Right lobe of liver (tissue), 6 donors: ENCODE measurements around the gene C18orf63. TPM values are rescaled to one million over a fixed set of nuclear protein-coding genes. Genes with fewer than 3 reads are reported as not detected.

ENCODE experiments used
- ATAC-seq, 4 donors: fragments of 200-7000 bp; cut with Tn5 transposase; one replicate each; pipeline ENCODE4 v1.9.1; 2020; ENCODE audit warnings: mild to moderate bottlenecking in 4 of 4, moderate library complexity in 4 of 4
- DNase-seq, 3 donors: peaks; one replicate each; pipeline ENCODE4 v3.0.0-alpha.2; 2020
- H3K27ac ChIP-seq, 3 donors: fragments of 200-600 bp; one replicate each; pipeline ENCODE4 v1.8.0; 2022
- H3K27me3 ChIP-seq, 2 donors: fragments of 200-600 bp; one replicate each; pipeline ENCODE4 v1.8.0; 2022
- H3K36me3 ChIP-seq, 4 donors: fragments of 200-600 bp; sonication (generic) in 1 of 4; one replicate each; pipeline versions ENCODE4 v1.5.1 to v1.8.0; 2017 to 2022; ENCODE audit warnings: control low read depth in 1 of 4
- H3K4me1 ChIP-seq, 4 donors: fragments of 200-600 bp; sonication (generic) in 1 of 4; one replicate each; pipeline versions ENCODE4 v1.5.1 to v1.8.0; 2017 to 2022; ENCODE audit warnings: control low read depth in 1 of 4
- H3K4me3 ChIP-seq, 3 donors: fragments of 200-600 bp; one replicate each; pipeline ENCODE4 v1.8.0; 2022
- H3K9me3 ChIP-seq, 4 donors: fragments of 200-600 bp; sonication (generic) in 1 of 4; one replicate each; pipeline versions ENCODE4 v1.5.1 to v1.8.0; 2017 to 2022; ENCODE audit warnings: control low read depth in 1 of 4
- POLR2A ChIP-seq: fragments of 450-650 bp; IDR thresholded peaks from one replicate; pipeline ENCODE4 v1.6.1; 2017; ENCODE audit warnings: antibody characterized with exemption, mild to moderate bottlenecking
- WGBS: methylation state at CpG from one replicate; pipeline ENCODE4 v1.1.6; 2018; ENCODE audit warnings: low coverage, low lambda C conversion rate; ENCODE audit not compliant: insufficient coverage; ENCODE audit errors: missing lambda C conversion rate; 5-methylcytosine and 5-hydroxymethylcytosine counted together
- intact Hi-C, 2 donors: fragments of 100-400 bp; cut with DNase I; formaldehyde crosslinking; loops; one replicate each; pipeline versions ENCODE4 v1.11.2 to v1.14.1; 2022
- total RNA-seq, 6 experiments: library from RNA; depleted of rRNA in 2 of 6; stranded (reverse); fragments of >200 nt in 2 of 6; fragmentation: NEBNext Ultra II Directional in 3 of 6; extraction: Animal tissue kit (Norgen Biotek cat#: 25700) in 3 of 6; gene quantifications; one replicate each; pipeline versions ENCODE4 v1.1.0 to v1.2.4, GENCODE V29; 2016 to 2023
- TF ChIP-seq, protein P1 (sequence below), 4 donors: fragments of 200-600 bp in 3 of 4; fragments of 450-650 bp in 1 of 4; IDR thresholded peaks; one replicate each; pipeline versions ENCODE4 v1.5.1 to v1.8.0; 2016 to 2022; ENCODE audit warnings: antibody characterized with exemption in 4 of 4, mild to moderate bottlenecking in 2 of 4
- donor health status: DM: no; HTN: yes; CAD: no.
- donor health status: DM: no; HTN: no; CAD: no.
- donor health status: DM: no; HTN: no; CAD: no.
- donor health status: DM: no; HTN: yes; CAD: no.
- donor health status: DM: no; HTN: yes; CAD: no.

The C18orf63 gene
- total RNA-seq, 6 experiments from 2014 or later, result not detected

DNA sequence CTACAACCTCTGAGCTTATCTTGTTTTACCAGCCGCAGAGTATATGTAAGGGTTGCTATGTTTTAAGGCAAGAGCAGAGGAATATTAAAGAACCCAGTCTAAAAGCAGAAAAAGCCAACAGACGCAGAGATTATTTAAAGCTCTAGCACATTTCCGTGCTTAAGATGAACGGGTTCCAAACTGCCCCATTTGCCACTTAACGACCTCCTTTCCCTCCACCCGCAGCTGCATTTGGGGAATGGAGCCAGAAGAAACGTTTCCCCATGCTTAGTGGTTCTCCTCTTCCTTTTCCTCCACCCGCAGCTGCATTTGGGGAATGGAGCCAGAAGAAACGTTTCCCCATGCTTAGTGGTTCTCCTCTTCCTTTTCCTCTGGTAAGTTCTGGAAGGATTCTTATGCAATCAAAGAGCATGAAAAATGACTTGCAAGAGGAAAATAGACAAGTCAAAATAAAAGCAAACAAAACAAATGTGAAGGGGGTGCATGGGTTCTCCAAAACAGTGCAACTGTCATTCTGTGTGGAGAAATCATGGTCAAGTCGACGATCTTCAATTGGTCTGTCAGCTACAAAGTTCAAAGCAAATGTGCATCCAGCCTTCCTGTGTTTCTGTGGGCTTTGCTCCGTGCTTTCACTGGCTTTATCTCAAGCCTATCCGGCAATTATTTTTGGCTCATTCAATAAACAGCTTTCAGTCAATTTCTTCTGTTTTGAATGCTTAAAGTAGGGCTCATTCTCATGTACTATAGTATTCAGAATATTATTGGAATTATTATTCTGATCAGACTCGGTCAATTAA, 83.7 kb downstream of the C18orf63 start:
- intact Hi-C loops, result no loop called here
- 37% methylated on average over 11 of the region's 14 CpGs for WGBS
- TF ChIP-seq POLR2A, result no peak
- TF ChIP-seq, protein P1, sequence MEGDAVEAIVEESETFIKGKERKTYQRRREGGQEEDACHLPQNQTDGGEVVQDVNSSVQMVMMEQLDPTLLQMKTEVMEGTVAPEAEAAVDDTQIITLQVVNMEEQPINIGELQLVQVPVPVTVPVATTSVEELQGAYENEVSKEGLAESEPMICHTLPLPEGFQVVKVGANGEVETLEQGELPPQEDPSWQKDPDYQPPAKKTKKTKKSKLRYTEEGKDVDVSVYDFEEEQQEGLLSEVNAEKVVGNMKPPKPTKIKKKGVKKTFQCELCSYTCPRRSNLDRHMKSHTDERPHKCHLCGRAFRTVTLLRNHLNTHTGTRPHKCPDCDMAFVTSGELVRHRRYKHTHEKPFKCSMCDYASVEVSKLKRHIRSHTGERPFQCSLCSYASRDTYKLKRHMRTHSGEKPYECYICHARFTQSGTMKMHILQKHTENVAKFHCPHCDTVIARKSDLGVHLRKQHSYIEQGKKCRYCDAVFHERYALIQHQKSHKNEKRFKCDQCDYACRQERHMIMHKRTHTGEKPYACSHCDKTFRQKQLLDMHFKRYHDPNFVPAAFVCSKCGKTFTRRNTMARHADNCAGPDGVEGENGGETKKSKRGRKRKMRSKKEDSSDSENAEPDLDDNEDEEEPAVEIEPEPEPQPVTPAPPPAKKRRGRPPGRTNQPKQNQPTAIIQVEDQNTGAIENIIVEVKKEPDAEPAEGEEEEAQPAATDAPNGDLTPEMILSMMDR (IDR thresholded peaks at IDR 0.05), result no peak

DNA sequence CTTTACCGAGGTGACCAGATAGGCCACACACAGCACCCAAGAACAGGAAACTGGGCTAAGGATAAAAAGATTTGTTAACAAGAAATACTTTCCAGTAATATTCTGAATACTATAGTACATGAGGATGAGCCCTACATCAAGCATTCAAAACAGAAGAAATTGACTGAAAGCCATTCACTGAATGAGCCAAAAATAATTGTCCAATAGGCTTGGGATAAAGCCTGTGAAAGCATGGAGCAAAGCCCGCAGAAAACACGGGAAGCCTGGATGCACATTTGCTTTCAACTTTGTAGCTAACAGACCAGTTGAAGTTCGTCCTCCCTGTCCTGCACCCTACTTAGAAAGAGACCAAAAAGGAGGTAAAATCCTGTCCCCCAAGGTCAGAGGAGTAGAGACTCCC, 85.2 kb downstream of the C18orf63 start:
- Histone ChIP-seq H3K27me3 (no peaks in the 10 kb centered on the region), H3K9me3 (no peaks in the 10 kb centered on the region), H3K4me1 (no peaks in the 10 kb centered on the region), H3K4me3 (no peak overlapping the region), H3K36me3 (no peaks in the 10 kb centered on the region), H3K27ac (no peak overlapping the region)
- intact Hi-C loops, result no loop called here
- WGBS, result 72% methylated on average over 4 of the region's 4 CpGs
- ATAC-seq (no peak), DNase-seq (no peak)
- TF ChIP-seq, protein P1 (IDR thresholded peaks at IDR 0.05), result no peak
- TF ChIP-seq POLR2A, result no peak

More for the DNA sequence above, 83.7 kb downstream of the C18orf63 start:
- Histone ChIP-seq H3K36me3 (no peaks in the 10 kb centered on the region), H3K27me3 (no peaks in the 10 kb centered on the region), H3K9me3 (no peaks in the 10 kb centered on the region), H3K27ac (no peak overlapping the region), H3K4me1 (no peaks in the 10 kb centered on the region), H3K4me3 (no peak overlapping the region)
- DNase-seq, result no peak
- peak in 3 of 4 donors; percentile 34 to 53 (median 47) for ATAC-seq

DNA sequence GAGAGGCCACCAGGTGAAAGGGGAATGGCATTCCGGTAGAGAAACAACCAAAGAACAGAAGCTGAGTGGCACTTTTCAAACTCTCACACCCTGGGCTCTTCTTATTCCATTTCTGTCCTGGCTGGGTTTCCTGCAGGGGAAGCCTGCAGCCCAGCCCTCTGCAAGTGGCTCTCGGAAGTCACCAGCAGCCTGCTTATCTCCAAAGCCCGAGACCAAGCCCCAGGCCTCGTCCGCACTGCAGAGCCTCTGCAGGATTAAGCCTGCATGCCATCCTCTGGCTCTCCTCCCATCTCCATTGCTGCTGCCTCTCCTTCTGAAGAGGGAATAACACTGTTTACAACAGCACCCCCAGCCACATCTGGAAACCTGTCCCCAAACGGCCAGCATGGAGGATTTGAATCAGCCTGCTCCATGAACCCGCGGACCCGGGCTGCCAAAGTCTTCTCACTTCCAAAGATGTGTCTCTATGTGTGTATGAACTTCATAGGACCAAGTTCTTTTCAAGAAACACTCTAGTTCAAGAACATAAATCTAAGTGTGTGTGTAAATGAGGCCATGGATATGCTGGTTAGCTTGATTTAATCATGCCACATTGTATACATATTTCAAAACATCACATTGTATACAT, 87.3 kb downstream of the C18orf63 start:
- H3K9me3 ChIP-seq, result no peaks in the 10 kb centered on the region
- intact Hi-C loops, result no loop called here
- H3K27ac ChIP-seq, result no peak overlapping the region
- no peaks in the 10 kb centered on the region for H3K4me1 ChIP-seq
- TF ChIP-seq, protein P1 (IDR thresholded peaks at IDR 0.05), result no peak
- no peak for TF ChIP-seq POLR2A
- no peak overlapping the region for H3K4me3 ChIP-seq
- DNase-seq, result no peak
- H3K27me3 ChIP-seq, result no peaks in the 10 kb centered on the region
- no peaks in the 10 kb centered on the region for H3K36me3 ChIP-seq
- ATAC-seq, result peak; percentile 21 to 65 (median 35)
- 85% methylated on average over 5 of the region's 9 CpGs for WGBS

DNA sequence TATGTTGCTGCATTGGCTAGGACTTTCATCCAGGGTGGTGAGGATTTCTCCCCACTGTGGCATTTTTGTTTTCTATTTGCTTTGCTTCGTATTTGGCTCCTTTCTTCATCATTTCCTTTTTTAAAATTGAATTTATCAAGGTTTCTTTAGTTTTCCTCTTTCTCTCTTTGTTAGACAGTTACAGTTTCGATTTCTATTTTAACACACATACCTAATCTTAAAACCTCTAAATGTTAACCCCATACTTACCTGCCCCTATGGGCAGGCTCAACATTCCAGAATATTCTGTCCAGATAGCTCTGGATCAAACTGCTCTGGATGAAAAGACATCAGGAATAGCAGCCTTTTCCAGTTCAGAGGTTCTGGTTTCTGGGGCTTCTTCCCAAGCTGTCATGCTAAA, 92.2 kb downstream of the C18orf63 start:
- no peaks in the 10 kb centered on the region for H3K4me1 ChIP-seq
- no peaks in the 10 kb centered on the region for H3K27me3 ChIP-seq
- no peak for ATAC-seq
- H3K36me3 ChIP-seq, result no peaks in the 10 kb centered on the region
- H3K4me3 ChIP-seq, result no peak overlapping the region
- WGBS, result 12% methylated on average over 2 of the region's 2 CpGs
- intact Hi-C loops, result no loop called here
- H3K9me3 ChIP-seq, result no peaks in the 10 kb centered on the region
- DNase-seq, result no peak
- TF ChIP-seq, protein P1 (IDR thresholded peaks at IDR 0.05), result no peak
- TF ChIP-seq POLR2A, result no peak
- H3K27ac ChIP-seq, result no peak overlapping the region

Other genes starting within 250 kb of the C18orf63 start
- 1 to 10 TPM in 1 of 6 experiments, under 1 TPM in 4, not detected in 1; 0.19 to 1.7 (median 0.60) TPM for gene FBXO15, start 168.0 kb upstream of the C18orf63 start, total RNA-seq
- 10 to 100 TPM; 17.4 to 38.4 (median 20.6) TPM for gene TIMM21, start 167.3 kb upstream of the C18orf63 start, total RNA-seq
- gene CYB5A, start 23.9 kb upstream of the C18orf63 start, total RNA-seq, result 1,000 to 10,000 TPM in 2 of 6 experiments, 100 to 1,000 TPM in 4; 817 to 1,434 (median 907) TPM
- gene DIPK1C, start 141.5 kb downstream of the C18orf63 start, total RNA-seq, result under 1 TPM in 3 of 6 experiments, not detected in 3; 0.06 to 0.37 (median 0.20) TPM
- gene CNDP2, start 180.5 kb downstream of the C18orf63 start, total RNA-seq, result 100 to 1,000 TPM; 178 to 367 (median 230) TPM
- 10 to 100 TPM; 10.4 to 61.4 (median 28.4) TPM for gene CNDP1, start 218.7 kb downstream of the C18orf63 start, total RNA-seq